Heart left ventricle (tissue), 16 donors: ENCODE data around the gene TSC2. TPM values are rescaled to one million over a fixed set of nuclear protein-coding genes. Genes with fewer than 3 reads are reported as not detected.

Source experiments
- ATAC-seq, 4 donors: fragments of 200-7000 bp; cut with Tn5 transposase; one replicate each; pipeline ENCODE4 v1.9.1; 2020 to 2022; ENCODE audit warnings: moderate library complexity in 4 of 4, mild to moderate bottlenecking in 3 of 4, moderate number of reproducible peaks in 1 of 4
- DNase-seq, 5 donors: peaks; one replicate each; pipeline ENCODE4 v3.0.0-alpha.2; 2020
- H3K27ac ChIP-seq, 12 donors: fragments of 200-600 bp; sonication (generic) in 4 of 12; one replicate each; pipeline versions ENCODE4 v1.5.0 to v1.8.0; 2016 to 2022; ENCODE audit warnings: mild to moderate bottlenecking in 2 of 12
- H3K27me3 ChIP-seq, 9 donors: fragments of 200-600 bp; sonication (generic) in 2 of 9; one replicate each; pipeline versions ENCODE4 v1.5.1 to v1.8.0; 2016 to 2022; ENCODE audit warnings: mild to moderate bottlenecking in 3 of 9
- H3K36me3 ChIP-seq, 9 donors: fragments of 200-600 bp; sonication (generic) in 2 of 9; one replicate each; pipeline versions ENCODE4 v1.5.0 to v1.8.0; 2018 to 2022; ENCODE audit warnings: mild to moderate bottlenecking in 2 of 9
- H3K4me1 ChIP-seq, 12 donors: fragments of 200-600 bp; sonication (generic) in 4 of 12; one replicate each; pipeline versions ENCODE4 v1.5.0 to v1.8.0; 2016 to 2022; ENCODE audit warnings: mild to moderate bottlenecking in 3 of 12
- H3K4me3 ChIP-seq, 12 donors: fragments of 200-600 bp; sonication (generic) in 4 of 12; one replicate each; pipeline versions ENCODE4 v1.5.0 to v1.8.0; 2017 to 2022; ENCODE audit warnings: mild to moderate bottlenecking in 9 of 12, moderate library complexity in 4 of 12
- H3K9me3 ChIP-seq, 12 donors: fragments of 200-600 bp; sonication (generic) in 4 of 12; one replicate each; pipeline versions ENCODE4 v1.5.0 to v1.8.0; 2016 to 2022; ENCODE audit warnings: mild to moderate bottlenecking in 1 of 12
- POLR2A ChIP-seq, 2 donors: fragments of 450-650 bp; IDR thresholded peaks; one replicate each; pipeline ENCODE4 v1.6.1; 2017; ENCODE audit warnings: antibody characterized with exemption in 2 of 2, mild to moderate bottlenecking in 2 of 2, moderate library complexity in 2 of 2
- WGBS, 4 donors: extraction: QIAGEN DNeasy Blood & Tissue Kit in 2 of 4; methylation state at CpG; one replicate each; pipeline versions ENCODE4 v1.1.5 to v1.1.7; 2013 to 2018; 5-methylcytosine and 5-hydroxymethylcytosine counted together
- intact Hi-C, 10 donors: fragments of 100-400 bp; cut with DNase I; formaldehyde crosslinking; loops; one replicate each; pipeline versions ENCODE4 v1.11.1 to v1.14.2; 2022
- polyA plus RNA-seq, 2 donors: library from polyadenylated mRNA; stranded (reverse); fragments of 200-250 nt; gene quantifications; one replicate each; pipeline ENCODE4 v1.2.3, GENCODE V29; 2013
- total RNA-seq, 9 donors: library from RNA; depleted of rRNA in 2 of 9; stranded (reverse); fragments of >200 nt in 2 of 9; fragmentation: NEBNext Ultra II Directional in 3 of 9; extraction: Animal tissue kit (Norgen Biotek cat#: 25700) in 3 of 9; gene quantifications; one replicate each; pipeline versions ENCODE4 v1.1.0 to v1.2.4, GENCODE V29; 2016 to 2023
- TF ChIP-seq, protein P1 (sequence below), 12 donors: fragments of 200-600 bp; sonication (generic) in 4 of 12; IDR thresholded peaks; one replicate each; pipeline versions ENCODE4 v1.5.0 to v1.8.0; 2018 to 2022; ENCODE audit warnings: antibody characterized with exemption in 12 of 12, mild to moderate bottlenecking in 5 of 12
- donor health status: ischemic (EF 13 %, LVEDD 7.1; RV severe dilation, severe dysfunction).
- donor health status: healthy with polysubstance abuse.
- donor health status: DM: no; HTN: yes; CAD: no.
- donor health status: DM: no; HTN: no; CAD: no.
- donor health status: ischemic (EF 25% LVEDD 6.9; RV normal size, moderate dysfunction).
- donor health status: ischemic (EF 25% LVEDD 5.7; RV mildly dilated, moderate dysfunction).
- donor health status: healthy.
- donor health status: DM: yes; HTN: yes; CAD: no.
- donor health status: ischemic (EF 35%, LVEDD 5.7; RV mildly dilated, moderate dysfunction).
- donor health status: nonischemic (EF 11% LVEDD 7.7; RV severe dilation, severe dysfunction).
- donor health status: DM: yes; HTN: yes; CAD: no.
- donor health status: PGD.
- donor health status: ischemic (EF 29% LVEDD 5.4; RV normal size, mild dysfunction).
- donor health status: nonischemic (EF 23%, LVEDD 6.1; RV moderate dilation, normal function).

TSC2 gene
- total and polyA plus RNA-seq, 11 donors = 33.3 to 94.5 (median 67.7) TPM

DNA sequence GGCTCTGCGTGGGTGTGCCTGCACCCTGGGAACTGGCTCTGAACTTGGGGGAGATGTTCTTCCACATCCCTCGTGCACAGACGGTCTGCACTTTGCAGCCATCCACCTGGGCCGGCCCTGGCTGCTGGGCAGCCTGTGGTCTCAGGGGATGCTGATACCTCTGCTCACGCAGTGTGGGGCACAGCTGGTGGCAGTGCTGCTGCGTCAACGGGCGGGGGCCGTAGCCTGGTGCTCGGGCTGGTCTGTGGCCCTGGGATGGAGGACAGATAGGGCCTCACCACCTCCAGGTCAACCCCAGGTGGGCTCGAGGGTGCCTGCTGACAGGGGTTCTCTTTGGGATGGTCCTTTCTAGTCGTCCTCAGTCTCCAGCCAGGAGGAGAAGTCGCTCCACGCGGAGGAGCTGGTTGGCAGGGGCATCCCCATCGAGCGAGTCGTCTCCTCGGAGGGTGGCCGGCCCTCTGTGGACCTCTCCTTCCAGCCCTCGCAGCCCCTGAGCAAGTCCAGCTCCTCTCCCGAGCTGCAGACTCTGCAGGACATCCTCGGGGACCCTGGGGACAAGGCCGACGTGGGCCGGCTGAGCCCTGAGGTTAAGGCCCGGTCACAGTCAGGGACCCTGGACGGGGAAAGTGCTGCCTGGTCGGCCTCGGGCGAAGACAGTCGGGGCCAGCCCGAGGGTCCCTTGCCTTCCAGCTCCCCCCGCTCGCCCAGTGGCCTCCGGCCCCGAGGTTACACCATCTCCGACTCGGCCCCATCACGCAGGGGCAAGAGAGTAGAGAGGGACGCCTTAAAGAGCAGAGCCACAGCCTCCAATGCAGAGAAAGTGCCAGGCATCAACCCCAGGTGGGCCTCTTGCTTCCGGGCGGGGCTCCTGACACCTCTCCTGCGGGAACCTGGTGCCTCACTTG, 36.3 kb downstream of the TSC2 start:
- Histone ChIP-seq H3K27ac (peak overlapping the region in 2 of 12 donors; percentile 31 to 61), H3K4me3 (no peak overlapping the region), H3K27me3 (no peaks in the 10 kb centered on the region), H3K36me3 (peaks cover 0 to 94% (median 62%) of the 10 kb centered on the region in 9 donors), H3K4me1 (peaks cover 5 to 32% (median 22%) of the 10 kb centered on the region in 12 donors), H3K9me3 (no peaks in the 10 kb centered on the region)
- ATAC-seq (no peak), DNase-seq (no peak)
- WGBS, 4 donors = 85 to 91% (median 89%) methylated on average over 29 to 44 of the region's 44 CpGs
- intact Hi-C loops = loop anchor here in 3 of 10 donors (5.0 to 10.0 kb wide), 2 partner anchors 59 to 62 kb away; partner anchors contain the start of gene NHERF2 (in 2 of the 3)
- no peak for TF ChIP-seq POLR2A (IDR thresholded peaks at IDR 0.05)
- TF ChIP-seq, protein P1, sequence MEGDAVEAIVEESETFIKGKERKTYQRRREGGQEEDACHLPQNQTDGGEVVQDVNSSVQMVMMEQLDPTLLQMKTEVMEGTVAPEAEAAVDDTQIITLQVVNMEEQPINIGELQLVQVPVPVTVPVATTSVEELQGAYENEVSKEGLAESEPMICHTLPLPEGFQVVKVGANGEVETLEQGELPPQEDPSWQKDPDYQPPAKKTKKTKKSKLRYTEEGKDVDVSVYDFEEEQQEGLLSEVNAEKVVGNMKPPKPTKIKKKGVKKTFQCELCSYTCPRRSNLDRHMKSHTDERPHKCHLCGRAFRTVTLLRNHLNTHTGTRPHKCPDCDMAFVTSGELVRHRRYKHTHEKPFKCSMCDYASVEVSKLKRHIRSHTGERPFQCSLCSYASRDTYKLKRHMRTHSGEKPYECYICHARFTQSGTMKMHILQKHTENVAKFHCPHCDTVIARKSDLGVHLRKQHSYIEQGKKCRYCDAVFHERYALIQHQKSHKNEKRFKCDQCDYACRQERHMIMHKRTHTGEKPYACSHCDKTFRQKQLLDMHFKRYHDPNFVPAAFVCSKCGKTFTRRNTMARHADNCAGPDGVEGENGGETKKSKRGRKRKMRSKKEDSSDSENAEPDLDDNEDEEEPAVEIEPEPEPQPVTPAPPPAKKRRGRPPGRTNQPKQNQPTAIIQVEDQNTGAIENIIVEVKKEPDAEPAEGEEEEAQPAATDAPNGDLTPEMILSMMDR (IDR thresholded peaks at IDR 0.05) = no peak

DNA sequence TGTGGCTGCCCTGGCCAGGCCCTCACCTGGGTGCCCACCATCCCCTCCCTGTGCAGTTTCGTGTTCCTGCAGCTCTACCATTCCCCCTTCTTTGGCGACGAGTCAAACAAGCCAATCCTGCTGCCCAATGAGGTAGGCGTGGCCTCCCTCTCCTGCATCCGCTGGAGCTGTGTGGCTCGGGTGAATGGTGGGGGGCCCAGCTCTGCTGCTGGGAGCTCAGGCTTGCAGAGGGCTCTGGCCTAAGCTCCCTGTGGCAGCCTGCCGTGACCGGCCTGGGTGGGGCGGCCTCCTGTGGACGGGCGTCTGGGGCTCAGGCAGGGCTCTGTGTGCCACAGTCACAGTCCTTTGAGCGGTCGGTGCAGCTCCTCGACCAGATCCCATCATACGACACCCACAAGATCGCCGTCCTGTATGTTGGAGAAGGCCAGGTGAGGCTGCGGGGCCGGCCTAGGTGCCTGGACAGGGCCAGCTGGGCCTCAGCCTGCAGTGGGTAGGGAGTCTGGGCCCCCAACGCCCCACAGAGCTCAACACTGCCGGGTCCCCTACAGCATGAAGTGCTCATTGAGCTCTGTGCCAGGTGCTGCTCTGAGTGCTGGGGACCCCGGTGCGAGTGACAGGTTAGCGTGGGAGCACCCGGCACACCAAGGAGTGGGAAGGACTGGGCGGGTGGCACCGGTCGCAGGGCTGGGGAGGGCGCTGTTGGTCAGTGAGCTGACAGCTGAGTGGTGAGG, 37.3 kb downstream of the TSC2 start:
- H3K4me3 ChIP-seq = no peak overlapping the region
- no peak for DNase-seq
- intact Hi-C loops = loop anchor here in 3 of 10 donors (5.0 to 10.0 kb wide), 2 partner anchors 60 to 63 kb away; partner anchors contain the start of gene NHERF2 (in 2 of the 3)
- H3K27ac ChIP-seq = peak overlapping the region in 1 of 12 donors; percentile 40
- ATAC-seq = no peak
- no peaks in the 10 kb centered on the region for H3K9me3 ChIP-seq
- no peak for TF ChIP-seq POLR2A (IDR thresholded peaks at IDR 0.05)
- TF ChIP-seq, protein P1 (IDR thresholded peaks at IDR 0.05) = no peak
- 87 to 94% (median 92%) methylated on average over 10 to 29 of the region's 29 CpGs for WGBS, 4 donors
- peaks cover 5 to 32% (median 22%) of the 10 kb centered on the region in 12 donors for H3K4me1 ChIP-seq
- no peaks in the 10 kb centered on the region for H3K27me3 ChIP-seq
- H3K36me3 ChIP-seq = peaks cover 0 to 94% (median 64%) of the 10 kb centered on the region in 9 donors

DNA sequence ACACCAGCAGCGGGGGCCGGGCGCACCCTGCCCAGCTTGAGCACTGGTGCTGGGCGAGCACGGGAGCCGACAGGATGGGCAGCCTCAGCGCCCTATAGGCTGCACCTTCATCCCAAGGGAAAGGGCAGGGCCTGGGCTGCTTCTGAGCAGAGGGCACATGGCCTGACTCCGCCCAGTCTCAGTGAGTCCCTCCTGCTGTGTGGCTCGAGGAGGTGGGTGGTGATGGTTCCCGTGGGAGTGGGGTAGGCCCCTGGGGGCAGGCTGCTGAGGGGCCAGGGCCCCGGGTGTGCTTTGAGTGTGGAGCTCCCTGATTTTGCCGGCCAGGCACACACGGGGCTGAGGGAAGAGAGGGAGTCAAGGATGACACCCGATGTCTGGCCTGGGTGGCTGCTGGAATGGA, 37.9 kb downstream of the TSC2 start:
- intact Hi-C loops = loop anchor here in 2 of 10 donors (10.0 kb wide), 1 partner anchor 61 kb away; the partner anchor contains the start of gene NHERF2 (in 2 of the 2)
- 69 to 85% (median 80%) methylated on average over 9 to 14 of the region's 14 CpGs for WGBS, 4 donors
- H3K4me1 ChIP-seq = peaks cover 5 to 35% (median 22%) of the 10 kb centered on the region in 12 donors
- peaks cover 0 to 94% (median 65%) of the 10 kb centered on the region in 9 donors for H3K36me3 ChIP-seq
- no peaks in the 10 kb centered on the region for H3K27me3 ChIP-seq
- H3K9me3 ChIP-seq = no peaks in the 10 kb centered on the region
- ATAC-seq (no peak), DNase-seq (no peak)
- TF ChIP-seq POLR2A (IDR thresholded peaks at IDR 0.05) = no peak
- TF ChIP-seq, protein P1 (IDR thresholded peaks at IDR 0.05) = no peak
- H3K27ac ChIP-seq = peak overlapping the region in 1 of 12 donors; percentile 40
- H3K4me3 ChIP-seq = no peak overlapping the region
